ENCODE results near the gene GRAP2. TPM values are rescaled to one million over a fixed set of nuclear protein-coding genes. Genes with fewer than 3 reads are reported as not detected.
A peak's percentile ranks its signal among the peaks of the same experiment; 100 is the strongest.

The GRAP2 gene
- total and polyA plus RNA-seq, 2 of the 4 experiments (the other 2 are of a cell fraction), result not detected

- Histone ChIP-seq H3K9me1 (ENCODE audit: insufficient read depth, low read length) (no peaks in the 10 kb centered on the region), H4K20me1 (ENCODE audit: insufficient read depth, low read length) (no peaks in the 10 kb centered on the region), H3K4ac (ENCODE audit: low read depth, low read length) (no peak overlapping the region), H2BK5ac (ENCODE audit: low read depth, low read length, poor library complexity, severe bottlenecking) (no peak overlapping the region), H3K4me3 (ENCODE audit: insufficient read depth, low read depth, low read length) (no peak overlapping the region), H3K18ac (ENCODE audit: low read depth, low read length) (no peak overlapping the region), H2AK5ac (ENCODE audit: low read depth, low read length) (no peak overlapping the region), H3K79me1 (ENCODE audit: low read depth in 1 of 2, low read length in 2 of 2) (no peaks in the 10 kb centered on the region), H2AK9ac (replicated peaks; ENCODE audit: low read depth, low read length, poor library complexity) (no peak overlapping the region), H4K91ac (ENCODE audit: insufficient read depth, low read depth, low read length) (no peak overlapping the region), H3K23ac (ENCODE audit: low read depth, low read length) (no peak overlapping the region), H2BK15ac (ENCODE audit: low read depth, low read length) (no peak overlapping the region), H4K5ac (ENCODE audit: low read depth, low read length) (no peak overlapping the region), H2BK20ac (ENCODE audit: low read depth, low read length) (no peak overlapping the region), H3K14ac (replicated peaks; ENCODE audit: low read depth, low read length) (no peak overlapping the region), H2AFZ (replicated peaks; ENCODE audit: low read length, poor library complexity) (no peak overlapping the region), H4K8ac (ENCODE audit: low read depth in 2 of 2, low read length in 2 of 2) (no peak overlapping the region), H3K56ac (ENCODE audit: extremely low read depth, insufficient read depth, low read length) (no peak overlapping the region), H3K27me3 (ENCODE audit: control insufficient read depth, insufficient read depth, low read length) (peaks cover 31% of the 10 kb centered on the region), H3K27ac (ENCODE audit: insufficient read depth, low read length) (no peak overlapping the region), H3K36me3 (ENCODE audit: control insufficient read depth, insufficient read depth, low read length) (no peaks in the 10 kb centered on the region), H3K4me1 (ENCODE audit: control insufficient read depth, insufficient read depth, low read length) (no peaks in the 10 kb centered on the region), H3K9ac (ENCODE audit: low read depth, low read length) (no peak overlapping the region), H3K4me2 (ENCODE audit: low read depth, low read length) (no peak overlapping the region), H3K9me3 (ENCODE audit: control insufficient read depth, insufficient read depth, low read length) (no peaks in the 10 kb centered on the region), H2BK120ac (ENCODE audit: low read depth, low read length) (no peak overlapping the region)
- no TSS peak for BruUV-seq (replicated peaks)
- ATAC-seq (ENCODE audit: low read depth), result peak; percentile 54; the same call in 1 of the 2 replicates
- intact Hi-C loops (cut with micrococcal nuclease), result no loop called here
- ChIA-PET CTCF (no interaction called here), POLR2A (ENCODE audit: unreplicated experiment) (no interaction called here)
- 23% methylated on average over 2 of the region's 5 CpGs; no CpG with 5 or more reads in 1 of the 2 experiments for WGBS, 2 experiments (ENCODE audit: extremely low coverage in 2 of 2, insufficient read length in 1 of 2)
- TF ChIP-seq CTCF (conservative IDR thresholded peaks at IDR 0.05; ENCODE audit: low read depth, low read length) (no peak), FOS (IDR thresholded peaks at IDR 0.05; ENCODE audit: low read depth, low read length) (0 out of 2 replicates have a peak, but pooled peaks have one; percentile 7), MAFK (IDR thresholded peaks at IDR 0.05; ENCODE audit: low read depth, low read length) (no peak)
- in situ Hi-C loops (cut with MboI; ENCODE audit: low sequenced_read_pairs), result no loop called here
- peak; percentile 8 for DNase-seq
- dilution Hi-C loops (cut with HindIII; ENCODE audit: low sequenced_read_pairs, unreplicated experiment), result no loop called here
These were observed 7.9 kb downstream of the GRAP2 start for GRCh38 chr22:39908737-39909136.
